Panc1 (cell line): ENCODE data around the gene SLC9A7. TPM values are rescaled to one million over a fixed set of nuclear protein-coding genes. Genes with fewer than 3 reads are reported as not detected.

Experiments
- ATAC-seq: fragments of 200-7000 bp; cut with Tn5 transposase; 2 replicates; pipeline ENCODE4 v1.9.1; 2020; ENCODE audit warnings: mild to moderate bottlenecking, moderate library complexity
- BruUV-seq: library from RNA; stranded (reverse); fragments of 400-500 nt; replicated peaks from 2 replicates; lab custom pipeline; 2021; lab: Mats Ljungman, UMichigan
- CTCF ChIA-PET: fragments of 300-600 bp; sonication (Branson Sonifier 250); formaldehyde crosslinking; loops from one replicate; lab custom pipeline; 2022; ENCODE audit warnings: antibody characterized with exemption; lab: Charles Lee
- POLR2A ChIA-PET: fragments of 300-600 bp; sonication (Branson Sonifier 250); formaldehyde crosslinking; loops from one replicate; lab custom pipeline; 2022; ENCODE audit warnings: antibody characterized with exemption; lab: Charles Lee
- DNase-seq: peaks from one replicate; pipeline ENCODE4 v3.0.0-alpha.2; 2010; ENCODE audit warnings: low read depth, low spot score
- H3K27ac ChIP-seq: 2 replicates; pipeline ENCODE4 v1.5.1; 2011; ENCODE audit warnings: mild to moderate bottlenecking, low read length, inconsistent platforms
- H3K27me3 ChIP-seq: fragments of 200-500 bp; sonication (Bioruptor generic); 2 replicates; pipeline ENCODE4 v1.6.0; 2014; ENCODE audit warnings: low read length, inconsistent platforms; ENCODE audit not compliant: control insufficient read depth, insufficient read depth
- H3K36me3 ChIP-seq: fragments of 200-500 bp; sonication (Bioruptor generic); 2 replicates; pipeline ENCODE4 v1.5.1; 2014; ENCODE audit warnings: inconsistent platforms, mild to moderate bottlenecking, low read length, moderate library complexity; ENCODE audit not compliant: control insufficient read depth, insufficient read depth
- H3K4me1 ChIP-seq: 2 replicates; pipeline ENCODE4 v1.5.1; 2011; ENCODE audit warnings: inconsistent platforms, mild to moderate bottlenecking, low read length, moderate library complexity; ENCODE audit not compliant: control insufficient read depth, insufficient read depth
- H3K4me3 ChIP-seq, 2 experiments: 2 replicates each; pipeline ENCODE4 v1.5.1; 2011 to 2012; ENCODE audit warnings: low read depth in 2 of 2, low read length in 2 of 2, mild to moderate bottlenecking in 2 of 2, inconsistent platforms in 1 of 2, moderate library complexity in 1 of 2
- H3K9me3 ChIP-seq: fragments of 200-500 bp; sonication (Bioruptor generic); 2 replicates; pipeline ENCODE4 v1.5.1; 2014; ENCODE audit warnings: low read depth, mild to moderate bottlenecking, inconsistent platforms, low read length, moderate library complexity; ENCODE audit not compliant: control insufficient read depth, insufficient read depth
- CTCF ChIP-seq: fragments of 450-650 bp; IDR thresholded peaks from 2 replicates; pipeline ENCODE4 v1.5.1; 2017; ENCODE audit warnings: mild to moderate bottlenecking
- POLR2AphosphoS5 ChIP-seq: IDR thresholded peaks from 2 replicates; pipeline ENCODE4 v1.6.1; 2012; ENCODE audit warnings: mild to moderate bottlenecking, low read depth, low read length, moderate library complexity
- SIN3A ChIP-seq: IDR thresholded peaks from 2 replicates; pipeline ENCODE4 v1.6.1; 2012; ENCODE audit warnings: low read depth, mild to moderate bottlenecking, low read length, moderate library complexity, borderline replicate concordance; ENCODE audit not compliant: insufficient read depth
- TCF7L2 ChIP-seq: IDR thresholded peaks from 2 replicates; pipeline ENCODE4 v1.6.1; 2011; ENCODE audit warnings: mild to moderate bottlenecking, low read depth, low read length, inconsistent platforms
- in situ Hi-C: cut with HindIII; loops from 2 replicates; pipeline ENCODE4 v1.10.0; 2016; ENCODE audit warnings: low sequenced_read_pairs, low pct_unique_long_range_greater_than_20kb
- intact Hi-C: fragments of 100-400 bp; cut with micrococcal nuclease; formaldehyde crosslinking; loops from one replicate; pipeline ENCODE4 v1.10.0; 2022; ENCODE audit not compliant: unreplicated experiment
- total RNA-seq: library from RNA; stranded (reverse); gene quantifications from one replicate; pipeline ENCODE4 v1.2.1, GENCODE V29; 2021; ENCODE audit not compliant: unreplicated experiment
- TF ChIP-seq, protein P1 (sequence below), 2 experiments: IDR thresholded peaks; 2 replicates each; pipeline ENCODE4 v1.6.1; 2011 to 2012; ENCODE audit warnings: low read depth in 2 of 2, control low read depth in 1 of 2, low read length in 1 of 2, mild to moderate bottlenecking in 1 of 2, moderate library complexity in 1 of 2; ENCODE audit not compliant: insufficient read depth in 1 of 2

SLC9A7 gene
- total RNA-seq, 1 experiment from 2014 or later = 80.4 TPM

- DNase-seq (no peak), ATAC-seq (no peak)
- no peak for TF ChIP-seq POLR2AphosphoS5
- TF ChIP-seq SIN3A = no peak
- no peak for TF ChIP-seq CTCF
- no peak for TF ChIP-seq TCF7L2
- TF ChIP-seq, protein P1, sequence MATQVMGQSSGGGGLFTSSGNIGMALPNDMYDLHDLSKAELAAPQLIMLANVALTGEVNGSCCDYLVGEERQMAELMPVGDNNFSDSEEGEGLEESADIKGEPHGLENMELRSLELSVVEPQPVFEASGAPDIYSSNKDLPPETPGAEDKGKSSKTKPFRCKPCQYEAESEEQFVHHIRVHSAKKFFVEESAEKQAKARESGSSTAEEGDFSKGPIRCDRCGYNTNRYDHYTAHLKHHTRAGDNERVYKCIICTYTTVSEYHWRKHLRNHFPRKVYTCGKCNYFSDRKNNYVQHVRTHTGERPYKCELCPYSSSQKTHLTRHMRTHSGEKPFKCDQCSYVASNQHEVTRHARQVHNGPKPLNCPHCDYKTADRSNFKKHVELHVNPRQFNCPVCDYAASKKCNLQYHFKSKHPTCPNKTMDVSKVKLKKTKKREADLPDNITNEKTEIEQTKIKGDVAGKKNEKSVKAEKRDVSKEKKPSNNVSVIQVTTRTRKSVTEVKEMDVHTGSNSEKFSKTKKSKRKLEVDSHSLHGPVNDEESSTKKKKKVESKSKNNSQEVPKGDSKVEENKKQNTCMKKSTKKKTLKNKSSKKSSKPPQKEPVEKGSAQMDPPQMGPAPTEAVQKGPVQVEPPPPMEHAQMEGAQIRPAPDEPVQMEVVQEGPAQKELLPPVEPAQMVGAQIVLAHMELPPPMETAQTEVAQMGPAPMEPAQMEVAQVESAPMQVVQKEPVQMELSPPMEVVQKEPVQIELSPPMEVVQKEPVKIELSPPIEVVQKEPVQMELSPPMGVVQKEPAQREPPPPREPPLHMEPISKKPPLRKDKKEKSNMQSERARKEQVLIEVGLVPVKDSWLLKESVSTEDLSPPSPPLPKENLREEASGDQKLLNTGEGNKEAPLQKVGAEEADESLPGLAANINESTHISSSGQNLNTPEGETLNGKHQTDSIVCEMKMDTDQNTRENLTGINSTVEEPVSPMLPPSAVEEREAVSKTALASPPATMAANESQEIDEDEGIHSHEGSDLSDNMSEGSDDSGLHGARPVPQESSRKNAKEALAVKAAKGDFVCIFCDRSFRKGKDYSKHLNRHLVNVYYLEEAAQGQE (IDR thresholded peaks at IDR 0.05; ENCODE audit: insufficient read depth in 1 of 2, low read depth in 2 of 2, low read length in 1 of 2) = no peak
- in situ Hi-C loops (no loop called here), intact Hi-C loops (no loop called here)
- Histone ChIP-seq H3K4me1 (no peaks in the 10 kb centered on the region), H3K9me3 (no peaks in the 10 kb centered on the region), H3K4me3 (no peak overlapping the region), H3K36me3 (no peaks in the 10 kb centered on the region; the same call in none of the 2 replicates), H3K27ac (no peak overlapping the region), H3K27me3 (no peaks in the 10 kb centered on the region)
- POLR2A ChIA-PET = no interaction called here
- BruUV-seq = no TSS peak
- CTCF ChIA-PET = no interaction called here
Observed at GRCh38 chrX:46647251-46647650, 111.7 kb downstream of the SLC9A7 start.

DNA sequence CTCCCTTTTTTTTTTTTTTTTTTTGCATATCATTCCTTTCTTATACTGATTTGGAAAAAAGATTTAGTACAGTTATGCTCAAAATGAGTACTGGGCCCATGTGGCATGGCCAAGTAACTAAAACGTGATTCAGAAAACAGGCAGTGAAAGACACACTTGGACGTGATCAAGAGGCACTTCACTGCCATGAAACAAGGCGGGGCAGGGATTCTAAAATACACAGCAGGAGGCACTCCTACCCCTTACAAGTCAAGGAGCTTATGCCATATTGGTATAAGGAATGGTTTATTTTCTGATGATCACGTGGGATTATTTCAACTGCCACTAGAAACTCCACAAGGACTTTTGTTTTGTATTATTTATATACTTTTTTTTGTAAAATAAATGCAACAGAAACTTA is 113.3 kb downstream of the SLC9A7 start:
- in situ Hi-C loops = no loop called here
- CTCF ChIA-PET = no interaction called here
- no peak for ATAC-seq

More for the DNA sequence above, 113.3 kb downstream of the SLC9A7 start:
- Histone ChIP-seq H3K9me3 (no peaks in the 10 kb centered on the region), H3K36me3 (no peaks in the 10 kb centered on the region; the same call in none of the 2 replicates), H3K4me1 (no peaks in the 10 kb centered on the region), H3K27ac (no peak overlapping the region), H3K27me3 (no peaks in the 10 kb centered on the region), H3K4me3 (no peak overlapping the region)
- POLR2A ChIA-PET = no interaction called here
- intact Hi-C loops = no loop called here
- no TSS peak for BruUV-seq
- DNase-seq = no peak
- TF ChIP-seq SIN3A = no peak
- no peak for TF ChIP-seq POLR2AphosphoS5
- TF ChIP-seq TCF7L2 = no peak
- TF ChIP-seq CTCF = no peak
- TF ChIP-seq, protein P1 (IDR thresholded peaks at IDR 0.05; ENCODE audit: insufficient read depth in 1 of 2, low read depth in 2 of 2, low read length in 1 of 2) = no peak
